ENCODE results near the gene PMM1.

DNA sequence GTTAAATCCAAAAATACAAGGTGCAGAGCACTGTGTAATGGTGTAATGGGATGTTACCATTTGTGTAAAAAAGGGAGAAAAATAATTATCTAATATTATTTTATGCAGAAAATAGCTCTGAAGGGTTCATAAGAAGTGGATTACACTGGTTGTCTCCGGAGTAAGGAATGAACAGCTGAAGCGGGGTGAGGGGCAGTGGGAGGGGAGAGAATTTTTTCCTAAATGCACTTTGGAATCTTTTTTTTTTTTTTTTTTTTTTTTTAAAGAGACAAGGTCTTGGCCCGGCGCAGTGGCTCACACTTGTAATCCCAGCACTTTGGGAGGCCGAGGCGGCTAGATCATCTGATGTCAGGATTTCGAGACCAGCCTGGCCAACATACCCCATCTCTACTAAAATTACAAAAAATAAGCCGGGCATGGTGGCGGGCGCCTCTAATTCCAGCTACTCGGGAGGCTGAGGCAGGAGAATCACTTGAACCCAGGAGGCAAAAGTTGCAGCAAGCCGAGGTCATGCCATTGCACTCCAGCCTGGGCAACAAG lies 38.6 kb downstream of the PMM1 start:
- TF ChIP-seq, protein P1, sequence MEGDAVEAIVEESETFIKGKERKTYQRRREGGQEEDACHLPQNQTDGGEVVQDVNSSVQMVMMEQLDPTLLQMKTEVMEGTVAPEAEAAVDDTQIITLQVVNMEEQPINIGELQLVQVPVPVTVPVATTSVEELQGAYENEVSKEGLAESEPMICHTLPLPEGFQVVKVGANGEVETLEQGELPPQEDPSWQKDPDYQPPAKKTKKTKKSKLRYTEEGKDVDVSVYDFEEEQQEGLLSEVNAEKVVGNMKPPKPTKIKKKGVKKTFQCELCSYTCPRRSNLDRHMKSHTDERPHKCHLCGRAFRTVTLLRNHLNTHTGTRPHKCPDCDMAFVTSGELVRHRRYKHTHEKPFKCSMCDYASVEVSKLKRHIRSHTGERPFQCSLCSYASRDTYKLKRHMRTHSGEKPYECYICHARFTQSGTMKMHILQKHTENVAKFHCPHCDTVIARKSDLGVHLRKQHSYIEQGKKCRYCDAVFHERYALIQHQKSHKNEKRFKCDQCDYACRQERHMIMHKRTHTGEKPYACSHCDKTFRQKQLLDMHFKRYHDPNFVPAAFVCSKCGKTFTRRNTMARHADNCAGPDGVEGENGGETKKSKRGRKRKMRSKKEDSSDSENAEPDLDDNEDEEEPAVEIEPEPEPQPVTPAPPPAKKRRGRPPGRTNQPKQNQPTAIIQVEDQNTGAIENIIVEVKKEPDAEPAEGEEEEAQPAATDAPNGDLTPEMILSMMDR (IDR thresholded peaks at IDR 0.05; ENCODE audit: insufficient read depth, low read length), result no peak
- no peak for TF ChIP-seq POLR2AphosphoS5 (IDR thresholded peaks at IDR 0.05; ENCODE audit: low read depth)
- TF ChIP-seq, protein P2, sequence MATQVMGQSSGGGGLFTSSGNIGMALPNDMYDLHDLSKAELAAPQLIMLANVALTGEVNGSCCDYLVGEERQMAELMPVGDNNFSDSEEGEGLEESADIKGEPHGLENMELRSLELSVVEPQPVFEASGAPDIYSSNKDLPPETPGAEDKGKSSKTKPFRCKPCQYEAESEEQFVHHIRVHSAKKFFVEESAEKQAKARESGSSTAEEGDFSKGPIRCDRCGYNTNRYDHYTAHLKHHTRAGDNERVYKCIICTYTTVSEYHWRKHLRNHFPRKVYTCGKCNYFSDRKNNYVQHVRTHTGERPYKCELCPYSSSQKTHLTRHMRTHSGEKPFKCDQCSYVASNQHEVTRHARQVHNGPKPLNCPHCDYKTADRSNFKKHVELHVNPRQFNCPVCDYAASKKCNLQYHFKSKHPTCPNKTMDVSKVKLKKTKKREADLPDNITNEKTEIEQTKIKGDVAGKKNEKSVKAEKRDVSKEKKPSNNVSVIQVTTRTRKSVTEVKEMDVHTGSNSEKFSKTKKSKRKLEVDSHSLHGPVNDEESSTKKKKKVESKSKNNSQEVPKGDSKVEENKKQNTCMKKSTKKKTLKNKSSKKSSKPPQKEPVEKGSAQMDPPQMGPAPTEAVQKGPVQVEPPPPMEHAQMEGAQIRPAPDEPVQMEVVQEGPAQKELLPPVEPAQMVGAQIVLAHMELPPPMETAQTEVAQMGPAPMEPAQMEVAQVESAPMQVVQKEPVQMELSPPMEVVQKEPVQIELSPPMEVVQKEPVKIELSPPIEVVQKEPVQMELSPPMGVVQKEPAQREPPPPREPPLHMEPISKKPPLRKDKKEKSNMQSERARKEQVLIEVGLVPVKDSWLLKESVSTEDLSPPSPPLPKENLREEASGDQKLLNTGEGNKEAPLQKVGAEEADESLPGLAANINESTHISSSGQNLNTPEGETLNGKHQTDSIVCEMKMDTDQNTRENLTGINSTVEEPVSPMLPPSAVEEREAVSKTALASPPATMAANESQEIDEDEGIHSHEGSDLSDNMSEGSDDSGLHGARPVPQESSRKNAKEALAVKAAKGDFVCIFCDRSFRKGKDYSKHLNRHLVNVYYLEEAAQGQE (IDR thresholded peaks at IDR 0.05; ENCODE audit: insufficient replicate concordance, low read depth), result no peak
